GM18858 (cell line): Measurements from ENCODE around the gene NLRP3.

Experiments used
- ATAC-seq: cut with Tn5 transposase; IDR thresholded peaks from one replicate; pipeline ENCODE4 v1.9.1; 2021; ENCODE audit not compliant: unreplicated experiment

The NLRP3 gene

GRCh38 chr1:247435759-247436147, 19.8 kb downstream of the NLRP3 start:
- ATAC-seq = no peak

DNA sequence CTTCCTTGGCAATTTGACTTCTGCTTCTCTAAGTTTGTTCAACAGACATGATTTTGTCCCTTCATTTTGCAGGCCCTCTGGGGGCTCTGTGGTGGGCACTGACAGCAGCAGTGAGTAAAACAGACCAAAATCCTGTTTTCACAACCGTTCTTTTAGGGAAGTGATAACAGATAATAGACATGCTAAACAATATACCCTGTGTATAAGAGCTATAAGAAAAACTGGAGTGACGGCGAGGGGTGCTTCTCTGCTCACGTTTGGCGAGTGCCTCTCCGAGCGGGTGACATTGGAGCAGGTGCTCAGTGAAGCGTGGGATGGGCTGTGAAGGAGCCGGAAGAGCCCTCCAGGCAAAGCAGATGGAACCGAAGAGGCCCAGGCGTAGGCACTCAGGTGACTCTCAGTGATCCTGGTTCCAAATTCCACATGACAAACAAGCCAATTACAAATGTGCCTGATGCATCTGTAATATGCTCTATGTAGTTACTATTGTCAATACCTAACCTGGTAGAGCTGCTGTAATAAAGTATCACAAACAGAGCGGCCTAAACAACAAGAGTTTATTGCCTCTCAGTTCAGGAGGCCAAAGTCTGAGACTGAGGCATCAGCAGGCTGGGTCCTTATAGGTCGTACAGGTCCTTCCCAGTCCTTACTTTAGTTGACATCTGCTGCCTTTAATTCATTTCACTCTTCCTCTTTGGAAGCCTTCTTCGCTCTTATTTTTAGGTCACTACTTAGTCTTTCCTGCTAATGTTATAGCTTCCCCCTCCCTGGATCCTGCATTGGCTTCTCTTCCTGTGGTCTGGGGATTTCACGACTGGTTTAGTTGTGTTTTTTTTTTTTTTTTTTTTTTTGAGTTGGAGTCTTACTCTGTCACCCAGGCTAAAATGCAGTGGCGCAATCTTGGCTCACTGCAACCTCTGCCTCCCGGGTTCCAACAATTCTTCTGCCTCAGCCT, 21.9 kb downstream of the NLRP3 start:
- ATAC-seq = no peak

GRCh38 chr1:247440001-247440620, 24.1 kb downstream of the NLRP3 start:
- ATAC-seq = peak; percentile 93

- no peak for ATAC-seq
These were observed 25.6 kb downstream of the NLRP3 start for GRCh38 chr1:247441606-247442005.

DNA sequence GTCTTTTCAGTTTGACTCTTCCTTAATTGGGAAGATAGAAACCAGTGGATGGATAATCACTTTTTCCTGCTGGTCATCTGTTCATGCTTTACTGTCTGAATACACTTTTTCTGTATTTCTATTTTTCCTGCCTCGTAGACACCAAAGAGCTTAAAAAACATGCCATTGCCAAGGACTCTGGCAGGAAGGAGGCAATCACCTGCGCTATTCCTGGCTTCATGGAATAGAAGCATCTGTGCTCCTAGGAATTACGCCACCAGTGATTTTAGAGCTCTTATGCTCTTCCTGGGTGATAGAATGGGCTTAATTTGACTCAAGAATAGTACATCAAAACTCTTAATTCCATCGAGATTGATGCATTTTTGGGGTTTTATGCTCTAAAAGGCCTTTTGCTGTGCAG, 26.2 kb downstream of the NLRP3 start:
- no peak for ATAC-seq

DNA sequence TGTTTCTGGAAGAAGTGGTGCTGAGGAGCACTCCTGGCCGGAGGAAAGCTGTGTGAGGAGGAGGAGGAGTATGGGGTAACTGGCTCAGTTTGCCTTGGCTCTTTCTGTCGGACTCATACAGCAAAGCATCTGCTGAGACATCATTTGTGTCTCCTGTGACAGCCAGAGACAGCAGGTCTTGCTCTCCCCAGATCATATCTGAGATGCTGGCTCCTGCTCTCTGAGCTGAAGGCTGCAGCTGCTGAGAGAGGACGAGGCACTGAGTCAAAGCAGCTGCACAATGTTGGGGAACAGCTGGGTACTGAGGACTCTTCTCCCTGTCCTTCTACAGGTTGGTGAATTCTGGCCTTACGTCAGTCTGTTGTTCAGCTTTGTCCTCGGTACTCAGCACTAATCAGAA, 27.7 kb downstream of the NLRP3 start:
- no peak for ATAC-seq

- ATAC-seq = no peak
These were observed 28.6 kb downstream of the NLRP3 start for GRCh38 chr1:247444571-247444970.

DNA sequence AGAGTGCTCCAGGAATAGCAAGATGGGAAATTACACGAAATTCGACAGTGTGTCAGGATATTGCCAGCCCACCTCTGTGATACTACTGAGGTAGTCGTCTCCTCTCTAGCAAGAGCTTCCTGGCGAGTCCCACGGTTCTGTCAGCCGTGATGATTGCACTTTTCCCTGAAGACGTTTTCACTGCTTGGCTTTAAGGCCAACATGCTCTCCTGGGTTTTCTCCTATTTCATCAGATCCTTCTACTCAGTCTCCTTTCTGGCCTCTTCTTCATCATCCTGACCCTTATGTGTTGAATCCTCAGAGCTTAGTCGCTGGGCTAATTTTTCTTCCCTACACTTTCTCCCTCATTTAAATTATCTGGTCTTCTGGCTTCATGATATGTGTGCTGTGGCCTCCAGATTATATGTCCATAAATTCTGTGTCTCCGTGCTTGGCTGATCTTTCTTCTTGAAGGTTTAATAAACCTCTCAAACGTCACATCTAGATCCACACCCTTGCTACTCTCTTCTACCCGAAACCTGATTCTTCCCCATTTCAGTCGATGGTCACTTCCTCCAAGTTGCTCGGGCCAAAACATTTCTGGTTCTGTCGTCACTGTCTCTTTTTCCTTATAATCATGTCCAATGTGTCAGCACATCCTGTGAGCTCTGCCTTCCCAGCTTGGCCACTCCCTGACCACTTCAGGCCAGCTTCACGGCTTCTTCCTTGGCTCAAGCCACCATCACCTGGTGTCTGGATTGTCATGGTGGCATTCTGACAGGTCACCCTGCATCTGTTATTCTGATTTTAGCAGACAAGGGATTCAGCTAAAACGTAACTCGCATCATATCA, 29.8 kb downstream of the NLRP3 start:
- ATAC-seq = no peak

GRCh38 chr1:247447162-247447909, 31.4 kb downstream of the NLRP3 start:
- ATAC-seq = no peak

DNA sequence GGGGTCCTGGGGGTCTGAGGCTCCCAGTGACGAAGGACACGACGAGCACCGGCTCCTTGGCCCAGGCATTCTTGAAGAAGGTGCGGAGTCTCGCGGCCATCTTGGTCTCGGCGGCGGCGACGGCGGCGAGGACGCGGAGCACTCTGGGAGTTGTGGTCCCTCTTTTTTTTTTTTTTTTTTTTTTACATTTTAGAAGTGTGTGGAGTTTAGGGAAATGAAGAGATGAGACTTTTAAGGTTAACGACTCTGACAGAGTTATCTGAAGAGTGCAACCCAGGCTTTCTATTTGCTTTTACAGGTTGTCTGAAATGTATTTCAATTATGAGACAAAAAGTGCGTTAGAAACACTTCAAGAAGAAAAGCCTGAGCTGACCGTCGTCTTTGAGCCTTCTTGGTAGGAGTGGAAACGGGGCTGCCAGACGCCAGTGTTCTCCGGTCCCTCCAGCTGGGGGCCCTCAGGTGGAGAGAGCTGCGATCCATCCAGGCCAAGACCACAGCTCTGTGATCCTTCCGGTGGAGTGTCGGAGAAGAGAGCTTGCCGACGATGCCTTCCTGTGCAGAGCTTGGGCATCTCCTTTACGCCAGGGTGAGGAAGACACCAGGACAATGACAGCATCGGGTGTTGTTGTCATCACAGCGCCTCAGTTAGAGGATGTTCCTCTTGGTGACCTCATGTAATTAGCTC, 32.3 kb downstream of the NLRP3 start:
- ATAC-seq = no peak

GRCh38 chr1:247451388-247452010, 35.5 kb downstream of the NLRP3 start:
- no peak for ATAC-seq

GRCh38 chr1:247452447-247453039, 36.6 kb downstream of the NLRP3 start:
- no peak for ATAC-seq

GRCh38 chr1:247453245-247453644, 37.3 kb downstream of the NLRP3 start:
- no peak for ATAC-seq

DNA sequence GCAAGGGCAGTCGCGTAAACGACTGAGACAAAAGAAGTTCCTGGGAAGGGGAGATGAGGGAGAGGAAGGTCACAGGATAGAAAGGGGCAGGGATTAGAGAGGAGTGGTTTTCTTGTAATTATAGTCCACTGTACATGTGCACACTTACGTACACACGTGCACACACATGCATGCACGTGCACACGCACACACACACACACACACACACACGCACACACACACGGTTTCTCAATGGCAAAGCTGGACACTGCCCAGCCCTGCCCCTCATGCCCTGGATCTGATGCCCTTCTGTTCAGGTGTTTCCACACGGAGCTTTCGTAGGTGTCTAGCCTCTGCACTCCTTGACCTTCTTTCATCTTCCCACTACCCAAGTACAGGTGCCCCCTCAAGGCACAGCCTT, 38.0 kb downstream of the NLRP3 start:
- ATAC-seq = no peak

DNA sequence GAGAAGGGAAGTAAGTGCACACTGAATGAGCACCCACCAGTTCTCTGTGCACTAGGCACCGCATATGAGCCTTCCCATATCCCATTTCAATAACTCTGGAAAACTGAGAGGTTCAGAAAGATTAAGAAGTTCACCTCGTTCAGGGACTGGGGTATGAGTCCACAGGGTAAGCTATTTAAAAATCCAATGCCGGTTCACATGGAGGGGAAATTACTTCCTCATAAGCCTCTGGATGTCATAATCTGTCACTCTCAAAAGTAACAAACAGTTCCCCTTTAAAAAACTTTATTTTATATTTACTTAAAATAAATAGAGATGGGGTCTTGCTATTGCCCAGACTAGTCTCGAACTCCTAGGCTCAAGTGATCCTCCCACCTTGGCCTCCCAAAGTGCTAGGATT, 40.0 kb downstream of the NLRP3 start:
- ATAC-seq = no peak

DNA sequence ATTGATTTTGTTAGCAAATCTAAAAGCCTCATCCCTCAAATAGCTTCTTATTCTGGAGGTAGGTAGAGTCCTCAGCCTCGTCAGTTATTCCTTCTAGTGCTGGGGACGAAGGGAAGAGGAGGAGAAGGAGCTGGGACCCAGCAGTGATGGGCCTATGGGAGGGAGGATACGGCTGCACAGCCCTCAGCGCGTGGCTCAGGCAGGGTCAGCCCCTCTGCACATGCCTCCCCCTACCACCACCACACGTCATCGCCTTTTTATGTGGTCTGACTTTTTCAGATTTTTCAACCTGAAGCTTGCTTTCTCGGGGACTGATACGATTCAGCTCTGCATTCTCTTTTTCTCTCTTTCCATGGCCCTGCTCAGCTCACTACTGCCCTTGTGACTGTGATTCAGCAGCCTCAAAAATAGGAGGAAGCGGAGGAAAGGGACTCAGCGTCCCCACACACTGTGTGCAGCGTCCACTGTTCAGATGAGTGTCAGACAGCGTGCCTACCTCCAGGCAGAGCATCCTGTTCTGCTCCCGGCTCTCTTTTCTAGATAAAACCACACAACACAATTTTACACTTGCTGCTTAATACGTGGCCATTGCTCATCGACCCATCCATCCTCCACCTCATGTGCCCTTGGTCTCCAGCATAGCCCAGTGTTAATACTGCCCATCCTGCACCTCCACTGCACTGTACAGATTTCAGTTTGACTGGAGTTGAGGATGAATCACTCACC, 41.1 kb downstream of the NLRP3 start:
- ATAC-seq = no peak

DNA sequence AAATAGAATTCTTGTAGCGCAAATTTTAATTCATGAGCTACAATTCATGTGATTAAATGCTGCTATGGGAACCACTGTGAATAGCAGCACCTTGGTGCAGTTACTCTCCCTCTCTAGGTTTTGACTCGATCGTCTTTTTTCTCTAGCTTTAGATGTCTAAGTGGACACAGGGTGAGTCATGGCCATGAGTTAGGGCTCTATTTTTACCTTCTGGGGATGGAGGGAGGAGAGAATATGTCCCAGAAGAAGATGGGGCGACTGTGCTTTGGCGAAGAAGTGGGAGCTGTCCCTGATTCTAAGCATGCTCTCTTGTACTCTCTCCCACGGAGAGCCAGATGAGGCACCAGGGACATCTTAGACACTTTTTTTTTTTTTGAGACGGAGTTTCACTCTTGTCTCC, 43.5 kb downstream of the NLRP3 start:
- no peak for ATAC-seq

DNA sequence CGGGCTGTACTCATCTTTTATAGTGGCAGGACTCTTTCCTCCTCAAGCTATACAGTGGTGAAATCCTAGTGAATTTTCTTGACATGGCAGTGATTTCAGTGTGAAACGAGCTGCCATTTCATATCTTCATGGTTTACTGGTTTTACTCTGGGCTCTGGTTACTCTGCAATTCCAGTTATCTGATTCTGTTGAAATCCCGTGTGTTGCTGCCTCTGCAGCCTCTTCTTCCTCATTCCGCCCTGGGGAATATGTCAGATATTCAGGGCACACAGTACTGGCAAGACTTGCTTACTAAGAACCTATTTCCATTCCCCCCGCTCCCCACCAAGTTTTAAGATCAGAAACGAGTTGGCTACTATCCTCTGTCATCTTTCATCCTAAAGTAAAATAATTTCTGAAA, 49.8 kb downstream of the NLRP3 start:
- ATAC-seq = no peak

GRCh38 chr1:247467129-247467528, 51.2 kb downstream of the NLRP3 start:
- no peak for ATAC-seq
